ENCODE measurements around the gene CAMKMT. TPM values are rescaled to one million over a fixed set of nuclear protein-coding genes. Genes with fewer than 3 reads are reported as not detected.

The CAMKMT gene
- total RNA-seq, 4 donors from 2014 or later = 7.6 to 16.2 (median 9.4) TPM

DNA sequence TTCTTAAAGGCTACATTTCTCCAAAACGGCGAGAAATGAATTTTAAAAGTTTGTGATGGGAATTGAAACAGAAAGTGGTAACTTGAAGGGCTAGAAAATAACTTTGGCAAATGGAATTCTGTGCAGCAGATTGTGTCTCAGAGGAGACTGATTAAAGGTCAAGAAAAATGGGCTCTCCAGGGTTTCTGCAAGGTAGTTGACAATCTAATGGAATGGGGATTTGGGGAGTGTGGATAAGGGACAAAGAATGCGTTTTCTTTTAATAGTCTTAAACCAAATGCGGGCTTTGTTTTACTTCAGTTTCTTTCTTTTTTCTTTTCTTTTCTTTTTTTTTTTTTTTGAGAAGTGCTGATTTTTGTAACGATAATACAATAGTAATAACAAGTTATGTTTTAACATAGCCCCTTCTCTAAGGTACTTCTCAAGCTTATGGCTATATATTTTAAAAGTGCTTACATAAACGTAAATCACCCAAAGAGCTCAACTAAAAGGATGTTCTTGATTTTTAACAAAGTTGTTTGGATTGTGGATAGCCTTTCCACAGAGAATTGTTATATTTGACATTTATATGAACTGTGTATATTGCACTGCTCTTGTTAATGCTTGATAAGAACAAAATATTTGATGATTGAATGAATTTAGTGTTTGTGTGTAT lies 36.6 kb downstream of the CAMKMT start:
- TF ChIP-seq, protein P1, sequence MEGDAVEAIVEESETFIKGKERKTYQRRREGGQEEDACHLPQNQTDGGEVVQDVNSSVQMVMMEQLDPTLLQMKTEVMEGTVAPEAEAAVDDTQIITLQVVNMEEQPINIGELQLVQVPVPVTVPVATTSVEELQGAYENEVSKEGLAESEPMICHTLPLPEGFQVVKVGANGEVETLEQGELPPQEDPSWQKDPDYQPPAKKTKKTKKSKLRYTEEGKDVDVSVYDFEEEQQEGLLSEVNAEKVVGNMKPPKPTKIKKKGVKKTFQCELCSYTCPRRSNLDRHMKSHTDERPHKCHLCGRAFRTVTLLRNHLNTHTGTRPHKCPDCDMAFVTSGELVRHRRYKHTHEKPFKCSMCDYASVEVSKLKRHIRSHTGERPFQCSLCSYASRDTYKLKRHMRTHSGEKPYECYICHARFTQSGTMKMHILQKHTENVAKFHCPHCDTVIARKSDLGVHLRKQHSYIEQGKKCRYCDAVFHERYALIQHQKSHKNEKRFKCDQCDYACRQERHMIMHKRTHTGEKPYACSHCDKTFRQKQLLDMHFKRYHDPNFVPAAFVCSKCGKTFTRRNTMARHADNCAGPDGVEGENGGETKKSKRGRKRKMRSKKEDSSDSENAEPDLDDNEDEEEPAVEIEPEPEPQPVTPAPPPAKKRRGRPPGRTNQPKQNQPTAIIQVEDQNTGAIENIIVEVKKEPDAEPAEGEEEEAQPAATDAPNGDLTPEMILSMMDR (IDR thresholded peaks at IDR 0.05) = no peak
- DNase-seq (ENCODE audit: low spot score) (no peak), ATAC-seq (ENCODE audit: low FRiP score) (no peak)

DNA sequence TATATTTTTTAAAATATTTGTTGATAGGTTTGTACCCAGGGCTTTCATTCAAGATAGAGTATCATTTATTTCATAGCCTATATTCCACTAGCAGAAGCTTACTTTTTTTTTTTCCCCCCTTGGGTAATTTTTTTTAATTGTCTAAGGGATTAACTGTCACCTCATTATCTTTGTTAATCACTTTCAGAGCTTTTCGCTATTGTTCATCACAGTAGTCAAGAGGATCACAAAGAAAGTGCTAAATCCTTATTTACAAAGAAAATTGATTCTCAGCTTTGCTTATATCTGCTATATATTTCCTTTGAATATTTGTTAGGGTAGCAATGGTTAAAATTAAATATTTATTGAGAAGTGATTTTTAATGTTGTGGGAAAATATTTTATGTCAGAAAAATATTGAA lies 59.0 kb downstream of the CAMKMT start:
- ATAC-seq (ENCODE audit: low FRiP score) = no peak

DNA sequence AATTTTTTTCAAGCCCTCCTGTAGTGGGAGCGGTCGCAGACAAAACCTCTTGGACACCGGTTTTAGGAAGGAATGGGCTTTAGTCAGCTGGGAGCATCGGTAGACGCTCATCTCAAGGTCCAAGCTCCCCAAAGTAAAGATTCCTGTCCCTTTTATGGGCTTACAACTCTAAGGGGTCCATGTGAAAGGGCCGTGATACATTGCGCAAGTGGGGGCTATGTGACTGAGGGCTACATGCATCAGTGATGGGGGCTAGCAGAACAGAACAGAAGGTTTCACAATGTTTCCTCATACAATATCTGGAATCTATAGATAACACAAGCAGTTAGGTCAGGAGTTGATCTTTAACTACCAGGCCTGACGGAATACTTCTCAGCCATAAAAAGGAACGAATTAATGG lies 62.5 kb downstream of the CAMKMT start:
- TF ChIP-seq, protein P1 (IDR thresholded peaks at IDR 0.05) = no peak
- no peak for DNase-seq (ENCODE audit: low spot score)
- ATAC-seq (ENCODE audit: low FRiP score) = no peak

More for the DNA sequence above, 59.0 kb downstream of the CAMKMT start:
- DNase-seq (ENCODE audit: low spot score) = no peak
- TF ChIP-seq, protein P1 (IDR thresholded peaks at IDR 0.05) = no peak

DNA sequence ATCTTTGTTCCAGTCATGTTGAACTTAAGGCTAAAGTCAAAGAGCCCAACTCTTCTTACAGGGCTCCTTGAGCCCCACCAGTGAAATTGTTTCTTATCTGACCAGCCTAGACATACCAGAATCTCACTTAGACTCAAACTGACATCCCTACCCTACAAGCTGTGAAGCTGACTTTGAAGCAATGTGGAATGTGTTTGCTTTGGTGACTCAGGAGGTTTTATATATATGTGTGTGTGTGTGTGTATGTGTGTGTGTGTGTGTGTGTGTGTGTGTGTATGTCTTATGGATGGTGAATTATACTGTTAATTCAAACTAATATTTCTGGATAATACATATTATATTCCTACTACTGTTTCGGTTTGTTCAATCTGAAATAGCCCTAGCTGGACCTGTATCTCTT lies 67.3 kb downstream of the CAMKMT start:
- DNase-seq (ENCODE audit: low spot score) = no peak
- no peak for ATAC-seq (ENCODE audit: low FRiP score)
- TF ChIP-seq, protein P1 (IDR thresholded peaks at IDR 0.05) = no peak

DNA sequence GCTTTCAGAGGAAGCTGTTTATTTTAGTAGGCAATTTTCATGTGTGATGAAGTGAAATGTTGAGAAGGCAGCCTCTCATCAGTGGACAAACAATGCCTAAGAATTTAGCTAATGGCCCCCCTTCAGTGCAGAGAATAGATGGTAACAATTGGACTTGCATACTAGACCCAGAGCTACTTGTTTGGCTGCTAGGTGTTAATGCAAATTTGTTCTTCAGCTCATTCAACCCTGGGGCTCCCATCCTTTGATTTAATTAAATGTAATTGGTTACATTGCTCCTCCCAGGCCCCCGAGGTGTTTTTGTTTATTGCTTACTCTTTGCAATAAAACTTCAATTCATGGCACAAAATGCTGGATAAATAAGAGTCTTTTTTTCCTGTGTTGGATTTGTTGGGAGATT lies 68.6 kb downstream of the CAMKMT start:
- ATAC-seq (ENCODE audit: low FRiP score) (no peak), DNase-seq (ENCODE audit: low spot score) (no peak)
- TF ChIP-seq, protein P1 (IDR thresholded peaks at IDR 0.05) = no peak

DNA sequence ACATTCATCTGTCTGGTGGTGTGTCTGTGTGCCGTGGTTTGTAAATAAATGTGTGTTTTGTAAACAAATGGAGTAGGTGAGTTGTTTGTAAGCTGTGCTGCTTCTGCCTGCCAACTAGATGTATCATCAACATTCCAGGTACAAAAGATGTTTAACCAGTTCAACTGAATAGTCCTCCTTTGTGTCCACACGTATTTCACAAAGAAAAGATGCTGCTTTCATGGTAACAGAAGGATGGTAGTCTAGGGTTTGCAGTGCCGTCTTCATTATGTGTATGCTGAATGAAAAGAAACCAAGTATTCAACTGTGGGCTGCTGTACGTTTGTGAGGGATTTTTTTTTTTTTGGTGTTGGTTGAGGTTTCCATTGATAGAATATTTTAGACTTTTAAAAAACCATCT lies 72.1 kb downstream of the CAMKMT start:
- TF ChIP-seq, protein P1 (IDR thresholded peaks at IDR 0.05) = no peak
- ATAC-seq (ENCODE audit: low FRiP score) (no peak), DNase-seq (ENCODE audit: low spot score) (no peak)

DNA sequence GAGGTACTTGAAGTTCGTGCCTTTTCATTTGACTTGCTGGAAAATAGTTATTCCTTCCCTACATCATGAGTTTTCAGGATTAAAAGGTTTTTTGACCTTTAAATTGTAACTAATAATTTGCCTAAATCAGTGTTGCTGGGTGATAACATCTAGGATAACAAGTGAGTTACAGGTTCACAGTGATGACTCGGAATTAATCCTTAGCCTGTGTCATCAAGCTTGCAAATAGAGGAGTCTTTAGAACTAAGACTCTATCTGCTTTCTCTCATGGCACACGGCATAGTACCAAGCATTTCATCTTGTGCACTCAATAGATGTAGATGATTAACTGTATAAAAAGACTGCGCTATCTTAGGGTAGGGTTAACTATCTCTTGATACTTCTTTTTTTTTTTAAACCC lies 79.5 kb downstream of the CAMKMT start:
- DNase-seq (ENCODE audit: low spot score) (no peak), ATAC-seq (ENCODE audit: low FRiP score) (no peak)
- TF ChIP-seq, protein P1 (IDR thresholded peaks at IDR 0.05) = no peak
